Muscle of back (tissue), 11 donors: ENCODE measurements around the gene DSCAM. TPM values are rescaled to one million over a fixed set of nuclear protein-coding genes. Genes with fewer than 3 reads are reported as not detected.

ENCODE experiments used
- DNase-seq, 3 donors: peaks; one replicate each; pipeline versions ENCODE4 v3.0.0 to v3.0.0-alpha.2; 2013
- polyA plus RNA-seq, 10 donors: library from polyadenylated mRNA; unstranded; fragments of 120-200 nt; gene quantifications; one replicate each; pipeline ENCODE4 v1.2.1, GENCODE V29; 2013; ENCODE audit not compliant: insufficient read length in 10 of 10

The DSCAM gene
- polyA plus RNA-seq, 10 donors = 0.57 to 3.1 (median 1.7) TPM

DNA sequence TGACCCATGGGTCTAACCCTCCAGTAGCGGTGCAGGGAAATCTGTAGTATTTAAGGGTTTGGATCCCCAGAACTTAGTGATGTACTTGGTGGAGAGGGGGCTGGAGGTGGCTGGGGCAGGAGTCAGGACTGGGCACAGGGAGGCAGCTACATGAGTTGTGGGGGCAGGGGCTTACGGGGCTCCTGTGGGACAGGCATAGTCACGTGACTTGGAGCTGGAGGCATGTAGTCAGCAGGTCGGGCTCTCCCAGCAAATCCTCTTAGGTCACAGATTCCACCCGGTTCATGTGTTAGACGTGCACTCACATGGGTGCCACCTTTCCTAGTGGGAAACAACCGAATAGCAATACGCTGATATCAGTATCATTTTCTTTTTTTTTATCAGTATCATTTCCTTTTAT, 867.6 kb downstream of the DSCAM start:
- DNase-seq = no peak

GRCh38 chr21:39976800-39977199, 870.2 kb downstream of the DSCAM start:
- no peak for DNase-seq

GRCh38 chr21:39972976-39973770, 873.8 kb downstream of the DSCAM start:
- peak in 2 of 3 donors; percentile 24 to 46 for DNase-seq

DNA sequence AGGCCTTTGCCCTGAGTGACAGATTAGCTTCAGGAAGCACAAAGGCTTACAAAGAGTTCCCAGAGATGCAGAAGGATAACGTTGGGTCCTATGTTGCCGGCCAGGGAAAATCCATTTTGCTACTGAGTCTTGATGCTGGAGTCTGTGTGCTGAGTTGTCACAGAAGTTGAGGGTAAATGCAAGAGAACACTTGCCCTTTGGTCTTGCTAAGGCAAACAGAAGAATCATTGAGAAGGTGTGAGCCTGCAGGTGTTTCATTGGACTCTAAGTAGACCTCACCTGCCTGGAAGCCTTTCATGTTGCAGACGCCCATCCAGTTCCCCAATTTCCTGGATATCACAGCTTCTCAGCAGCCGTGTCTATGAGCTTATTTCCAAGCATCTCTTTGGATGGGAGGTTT, 874.5 kb downstream of the DSCAM start:
- no peak for DNase-seq

DNA sequence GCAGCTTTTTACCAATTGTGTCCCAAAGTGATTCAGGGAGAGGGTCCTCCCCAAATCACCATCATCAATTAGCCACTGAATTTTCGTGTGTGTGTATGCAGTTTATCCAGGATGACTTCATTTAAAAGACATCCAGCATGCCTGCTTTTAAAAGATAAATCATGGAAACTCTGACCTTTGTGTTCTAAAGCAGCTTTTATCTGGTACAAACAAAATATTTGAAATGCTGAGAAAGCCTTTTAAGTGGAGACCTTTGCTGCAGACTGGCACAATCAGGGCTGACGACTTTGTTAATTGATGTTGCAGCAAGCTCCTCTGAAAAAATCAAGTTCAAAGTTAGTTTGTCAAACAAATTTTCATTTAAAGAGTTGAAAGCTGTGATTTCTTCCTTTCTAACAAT, 875.0 kb downstream of the DSCAM start:
- no peak for DNase-seq

DNA sequence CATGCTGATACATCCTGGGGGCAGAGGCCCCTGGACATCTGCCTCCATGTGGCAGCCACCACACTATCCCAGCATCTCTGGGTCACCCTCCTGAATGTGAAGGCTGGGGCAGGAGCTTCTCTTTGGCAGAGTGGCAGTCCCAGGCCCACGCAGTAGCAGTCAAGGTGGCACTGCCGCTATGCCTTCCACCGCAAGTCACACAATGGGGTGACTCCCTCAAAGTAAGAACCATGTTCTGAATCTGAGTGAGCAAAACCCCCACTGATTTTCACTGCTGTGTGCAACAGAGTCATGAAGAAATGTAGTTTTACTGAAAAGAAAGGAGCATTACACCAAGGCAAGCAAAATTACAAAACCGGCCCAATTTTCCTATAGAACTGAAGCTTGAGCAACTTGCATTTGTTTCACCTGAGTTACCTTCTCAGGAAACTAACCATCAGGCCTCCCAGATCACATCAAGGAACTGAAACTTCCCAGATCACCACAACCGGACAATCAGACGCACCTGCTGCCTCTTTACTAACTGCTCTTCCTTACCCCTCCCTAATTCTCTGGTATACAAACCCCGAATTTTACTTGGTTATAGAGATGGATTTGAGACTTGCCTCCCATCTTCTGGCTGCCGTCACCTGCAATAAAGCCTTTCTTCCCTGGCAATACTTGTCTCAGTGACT, 877.1 kb downstream of the DSCAM start:
- DNase-seq = no peak

GRCh38 chr21:39968010-39968409, 878.9 kb downstream of the DSCAM start:
- no peak for DNase-seq

- no peak for DNase-seq
These were observed 880.2 kb downstream of the DSCAM start for GRCh38 chr21:39966786-39967185.

- DNase-seq = no peak
These were observed 881.9 kb downstream of the DSCAM start for GRCh38 chr21:39965026-39965425.

- DNase-seq = peak in 1 of 3 donors; percentile 17
These were observed 885.7 kb downstream of the DSCAM start for GRCh38 chr21:39961251-39961650.
